ENCODE data around the gene SLC22A17.

The SLC22A17 gene

DNA sequence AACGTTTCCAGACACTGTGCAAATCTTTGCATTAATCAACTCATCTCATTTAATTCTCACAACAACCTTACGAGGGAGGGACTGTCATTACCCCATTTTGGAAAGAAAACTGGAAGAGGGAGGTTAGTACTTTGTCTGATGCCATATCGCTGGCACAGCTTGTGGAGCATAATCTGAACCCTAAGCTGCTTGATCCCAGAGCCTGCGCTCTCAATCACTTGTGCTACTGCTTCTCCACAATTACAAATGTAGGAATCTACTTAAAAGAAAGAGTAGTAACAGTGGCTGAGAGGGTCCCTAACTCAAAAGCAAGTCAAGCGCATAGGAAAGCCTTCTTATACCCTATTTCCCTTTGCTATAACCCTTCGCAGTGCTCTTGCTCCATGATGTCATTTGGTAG lies 9.1 kb upstream of the SLC22A17 start:
- TF ChIP-seq, protein P1, sequence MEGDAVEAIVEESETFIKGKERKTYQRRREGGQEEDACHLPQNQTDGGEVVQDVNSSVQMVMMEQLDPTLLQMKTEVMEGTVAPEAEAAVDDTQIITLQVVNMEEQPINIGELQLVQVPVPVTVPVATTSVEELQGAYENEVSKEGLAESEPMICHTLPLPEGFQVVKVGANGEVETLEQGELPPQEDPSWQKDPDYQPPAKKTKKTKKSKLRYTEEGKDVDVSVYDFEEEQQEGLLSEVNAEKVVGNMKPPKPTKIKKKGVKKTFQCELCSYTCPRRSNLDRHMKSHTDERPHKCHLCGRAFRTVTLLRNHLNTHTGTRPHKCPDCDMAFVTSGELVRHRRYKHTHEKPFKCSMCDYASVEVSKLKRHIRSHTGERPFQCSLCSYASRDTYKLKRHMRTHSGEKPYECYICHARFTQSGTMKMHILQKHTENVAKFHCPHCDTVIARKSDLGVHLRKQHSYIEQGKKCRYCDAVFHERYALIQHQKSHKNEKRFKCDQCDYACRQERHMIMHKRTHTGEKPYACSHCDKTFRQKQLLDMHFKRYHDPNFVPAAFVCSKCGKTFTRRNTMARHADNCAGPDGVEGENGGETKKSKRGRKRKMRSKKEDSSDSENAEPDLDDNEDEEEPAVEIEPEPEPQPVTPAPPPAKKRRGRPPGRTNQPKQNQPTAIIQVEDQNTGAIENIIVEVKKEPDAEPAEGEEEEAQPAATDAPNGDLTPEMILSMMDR (IDR thresholded peaks at IDR 0.05; ENCODE audit: low read depth, low read length, missing control alignments) = no peak
- no peak overlapping the region for H3K4me3 ChIP-seq (replicated peaks; ENCODE audit: low read depth, low read length)
- no peak for DNase-seq (ENCODE audit: extremely low read depth, low read depth)

DNA sequence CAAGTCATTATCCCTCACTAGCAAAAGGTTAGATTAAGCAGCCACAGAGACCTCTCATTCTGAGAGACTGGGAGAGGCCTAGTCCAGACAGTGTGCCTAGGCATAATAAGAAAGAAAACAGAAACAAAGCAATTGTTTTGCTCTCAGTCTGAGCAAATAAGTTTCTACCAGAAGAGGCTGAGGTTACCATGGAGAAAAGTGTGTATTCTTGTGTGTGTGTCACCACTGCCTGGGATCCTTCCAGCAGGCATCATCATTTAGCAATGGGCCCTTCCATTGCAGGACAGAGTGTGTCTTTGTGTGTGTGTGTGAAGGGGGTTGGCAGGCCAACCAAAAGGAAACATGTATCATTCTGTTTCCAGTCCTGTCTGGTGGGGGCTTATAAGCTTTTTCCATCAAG lies 8.6 kb upstream of the SLC22A17 start:
- TF ChIP-seq, protein P1 (IDR thresholded peaks at IDR 0.05; ENCODE audit: low read depth, low read length, missing control alignments) = no peak
- DNase-seq (ENCODE audit: extremely low read depth, low read depth) = no peak
- no peak overlapping the region for H3K4me3 ChIP-seq (replicated peaks; ENCODE audit: low read depth, low read length)

DNA sequence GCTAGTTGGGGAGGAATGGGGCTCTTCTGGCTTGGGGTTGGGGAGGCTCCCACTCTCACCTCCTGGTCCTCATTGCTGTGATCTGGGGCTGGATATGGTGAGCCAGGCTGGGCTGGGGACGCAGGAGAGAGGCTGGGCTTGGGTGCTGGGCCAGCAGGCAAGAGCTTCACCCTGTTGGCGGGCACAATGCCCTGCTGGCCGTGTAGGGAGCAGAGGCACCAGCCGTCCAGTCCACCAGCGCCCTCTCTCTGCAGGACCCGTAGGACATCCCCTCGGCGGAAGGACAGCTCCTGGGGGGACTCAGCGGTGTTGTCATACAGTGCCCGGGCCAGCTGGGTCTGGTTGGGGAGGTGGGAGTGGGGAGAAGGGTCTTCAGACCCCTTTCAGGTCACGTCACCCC lies 7.8 kb upstream of the SLC22A17 start:
- DNase-seq (ENCODE audit: extremely low read depth, low read depth) = no peak
- H3K4me3 ChIP-seq (replicated peaks; ENCODE audit: low read depth, low read length) = no peak overlapping the region
- TF ChIP-seq, protein P1 (IDR thresholded peaks at IDR 0.05; ENCODE audit: low read depth, low read length, missing control alignments) = no peak

DNA sequence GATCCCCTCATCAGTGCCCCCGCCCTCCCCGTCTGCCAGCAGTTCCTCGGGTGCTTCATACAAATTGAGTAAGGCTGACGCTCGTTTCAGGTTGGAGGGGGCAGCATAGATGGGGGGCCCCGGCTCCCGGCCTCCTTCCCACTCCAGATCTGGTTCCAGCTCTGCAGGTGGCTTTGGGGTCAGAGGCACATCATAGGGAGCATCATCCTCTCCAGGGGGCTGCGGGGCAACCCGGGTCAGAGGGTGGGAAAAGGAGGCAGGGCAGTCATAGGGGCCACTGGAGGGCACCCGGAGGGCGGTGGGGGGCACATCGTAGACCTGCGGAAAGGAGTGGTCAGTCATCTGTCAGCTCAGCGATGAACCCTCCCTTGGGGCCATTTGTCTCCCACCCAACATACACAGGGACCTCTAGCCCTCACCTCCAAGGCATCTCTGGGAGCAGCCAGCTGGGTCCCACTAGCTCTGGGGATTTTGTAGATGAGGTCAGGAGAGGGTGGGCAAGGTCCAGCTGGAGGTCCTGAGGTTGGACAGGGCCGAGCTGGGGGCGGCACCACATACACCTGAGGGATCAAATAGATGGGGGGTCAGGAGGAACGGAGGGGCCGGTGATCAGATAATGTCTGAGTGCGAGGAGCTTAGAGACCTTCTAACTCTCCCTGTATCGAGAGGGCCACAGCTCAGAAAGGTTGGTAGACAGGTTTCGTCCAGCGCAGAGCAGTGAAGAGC lies 7.2 kb upstream of the SLC22A17 start:
- no peak overlapping the region for H3K4me3 ChIP-seq (replicated peaks; ENCODE audit: low read depth, low read length)
- no peak for DNase-seq (ENCODE audit: extremely low read depth, low read depth)
- TF ChIP-seq, protein P1 (IDR thresholded peaks at IDR 0.05; ENCODE audit: low read depth, low read length, missing control alignments) = no peak

DNA sequence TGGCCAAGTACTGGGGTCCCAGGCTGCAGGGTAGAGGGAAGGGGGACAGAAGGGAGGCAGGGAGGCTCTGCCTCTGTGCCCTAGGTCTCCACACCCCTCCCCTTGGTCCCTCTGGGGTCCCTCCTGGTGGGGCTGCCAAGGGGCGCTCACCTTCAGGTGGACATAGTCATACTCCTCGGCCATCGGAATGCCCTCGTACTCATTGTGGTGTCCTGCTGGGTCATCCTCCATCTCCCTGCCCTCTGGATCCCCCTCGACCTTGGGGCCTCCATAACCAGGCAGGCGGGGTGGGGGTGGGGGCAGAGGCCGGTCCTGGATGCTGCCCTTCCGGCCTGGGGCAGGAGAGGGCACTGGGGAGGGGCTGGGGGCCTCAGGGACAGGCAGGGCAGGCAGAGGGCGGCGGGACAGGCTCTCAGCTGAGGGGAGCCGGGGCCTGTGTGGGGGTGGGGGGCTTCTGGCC lies 6.5 kb upstream of the SLC22A17 start:
- no peak for DNase-seq (ENCODE audit: extremely low read depth, low read depth)
- H3K4me3 ChIP-seq (replicated peaks; ENCODE audit: low read depth, low read length) = no peak overlapping the region
- TF ChIP-seq, protein P1 (IDR thresholded peaks at IDR 0.05; ENCODE audit: low read depth, low read length, missing control alignments) = no peak

DNA sequence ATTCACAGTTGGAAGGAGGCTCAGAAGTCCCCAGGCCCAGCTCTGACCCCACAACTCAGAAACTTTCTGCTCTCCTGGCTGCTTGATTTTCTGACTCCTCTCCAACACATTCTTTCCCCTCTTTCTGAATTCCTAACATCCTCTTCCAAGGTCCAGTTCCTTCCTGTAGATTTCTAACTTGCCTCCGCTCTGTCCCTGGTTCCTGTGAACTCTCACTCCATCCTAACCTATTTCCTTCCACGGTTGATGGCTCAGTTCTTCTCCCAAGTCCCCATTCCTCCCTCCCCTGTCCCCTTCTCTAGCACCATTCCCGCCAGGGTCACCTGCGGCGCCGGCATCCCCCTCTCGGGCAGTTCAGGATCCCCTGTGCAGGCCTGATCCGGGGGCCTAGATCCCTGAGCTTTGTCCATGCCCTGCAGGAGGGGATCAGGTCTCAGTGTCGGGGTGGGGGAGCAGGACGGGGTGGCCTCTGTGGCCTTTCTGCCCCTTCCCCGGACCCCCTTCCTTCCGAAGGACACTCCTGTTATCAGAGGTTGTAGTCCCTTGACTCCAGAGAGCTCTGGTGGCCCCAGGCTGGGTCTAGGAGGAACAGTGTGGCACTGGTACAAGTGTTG lies 6.0 kb upstream of the SLC22A17 start:
- DNase-seq (ENCODE audit: extremely low read depth, low read depth) = no peak
- TF ChIP-seq, protein P1 (IDR thresholded peaks at IDR 0.05; ENCODE audit: low read depth, low read length, missing control alignments) = no peak
- no peak overlapping the region for H3K4me3 ChIP-seq (replicated peaks; ENCODE audit: low read depth, low read length)
